Measurements from ENCODE around the gene P2RX7. TPM values are rescaled to one million over a fixed set of nuclear protein-coding genes. Genes with fewer than 3 reads are reported as not detected.

Gene P2RX7
- total RNA-seq, 1 experiment from 2014 or later, result 1.6 TPM

DNA sequence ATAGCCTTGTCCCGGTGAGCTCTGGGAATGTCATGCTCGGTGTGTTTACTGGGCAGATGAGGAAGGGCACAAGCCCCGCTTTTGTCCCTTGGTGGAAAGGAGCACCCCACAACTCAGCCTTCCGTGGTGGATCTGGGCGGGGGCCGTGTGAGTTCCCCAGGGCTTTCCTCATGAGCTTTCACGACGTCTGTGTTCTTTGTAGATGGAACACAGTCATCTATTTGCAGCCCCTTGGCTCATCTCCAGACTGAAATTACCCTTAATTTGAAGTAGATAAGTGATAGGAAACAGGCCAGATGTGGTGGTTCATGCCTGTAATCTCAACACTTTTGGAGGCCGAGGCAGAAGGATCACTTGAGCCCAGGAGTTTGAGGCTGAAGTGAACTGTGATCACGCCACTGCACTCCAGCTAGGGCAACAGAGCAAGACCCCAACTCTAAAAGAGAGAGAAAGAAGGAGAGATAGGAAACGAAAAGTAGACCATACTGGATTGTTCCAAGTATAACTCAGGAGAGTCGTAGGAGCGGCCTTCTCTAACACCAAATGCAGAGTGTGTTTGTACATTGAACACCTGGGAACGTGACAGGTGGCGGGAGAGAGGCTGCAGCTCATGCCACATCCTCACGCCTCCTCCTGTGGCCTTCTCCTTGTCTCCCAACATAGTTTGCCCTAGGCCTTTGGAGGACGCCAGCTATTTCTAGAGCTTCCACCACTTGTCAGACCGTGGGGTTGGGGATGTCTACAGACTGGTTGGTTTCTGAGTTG lies 86.1 kb downstream of the P2RX7 start:
- intact Hi-C loops (cut with micrococcal nuclease), result no loop called here
- POLR2A ChIA-PET (ENCODE audit: unreplicated experiment), result no interaction called here
- Histone ChIP-seq H3F3A (ENCODE audit: low read length, unreplicated experiment) (no peaks in the 10 kb centered on the region), H4K20me1 (ENCODE audit: low read length) (no peaks in the 10 kb centered on the region), H3K9ac (ENCODE audit: low read length) (no peak overlapping the region), H3K4me3 (ENCODE audit: low read length) (no peak overlapping the region), H3K4me1 (ENCODE audit: insufficient read depth, low read length) (peaks cover 32% of the 10 kb centered on the region), H3K27me3 (ENCODE audit: low read length) (no peaks in the 10 kb centered on the region), H2AFZ (ENCODE audit: low read length) (no peak overlapping the region), H3K27ac (ENCODE audit: low read length) (no peak overlapping the region), H3K9me2 (replicated peaks; ENCODE audit: low read length) (no peaks in the 10 kb centered on the region), H3K36me3 (ENCODE audit: low read depth, low read length) (no peaks in the 10 kb centered on the region), H3K4me2 (ENCODE audit: low read length) (no peak overlapping the region), H3K79me2 (ENCODE audit: low read length) (peaks cover 7% of the 10 kb centered on the region; the same call in 1 of the 2 replicates), H3K9me3 (ENCODE audit: low read length) (no peaks in the 10 kb centered on the region)
- DNase-seq, result no peak
- no peak for ATAC-seq
- BruUV-seq (replicated peaks), result no TSS peak
- CTCF ChIA-PET, result no interaction called here
- no peak for TF ChIP-seq EZH2phosphoT487 (IDR thresholded peaks at IDR 0.05; ENCODE audit: borderline replicate concordance, low read length)
- TF ChIP-seq CTCF (conservative IDR thresholded peaks at IDR 0.05; ENCODE audit: low read depth, low read length), result no peak
- no peak for TF ChIP-seq EZH2 (IDR thresholded peaks at IDR 0.05; ENCODE audit: low read length, unreplicated experiment)

- H3K4me2 ChIP-seq (ENCODE audit: low read length), result no peak overlapping the region
- intact Hi-C loops (cut with micrococcal nuclease), result no loop called here
These were observed 86.8 kb downstream of the P2RX7 start for GRCh38 chr12:121219353-121219986.

More at GRCh38 chr12:121219353-121219986, 86.8 kb downstream of the P2RX7 start:
- ATAC-seq (no peak), DNase-seq (no peak)
- POLR2A ChIA-PET (ENCODE audit: unreplicated experiment), result no interaction called here
- Histone ChIP-seq H3K9me3 (ENCODE audit: low read length) (no peaks in the 10 kb centered on the region), H2AFZ (ENCODE audit: low read length) (no peak overlapping the region), H3K27me3 (ENCODE audit: low read length) (no peaks in the 10 kb centered on the region), H3K27ac (ENCODE audit: low read length) (no peak overlapping the region), H4K20me1 (ENCODE audit: low read length) (no peaks in the 10 kb centered on the region), H3K4me3 (ENCODE audit: low read length) (no peak overlapping the region), H3K36me3 (ENCODE audit: low read depth, low read length) (no peaks in the 10 kb centered on the region), H3F3A (ENCODE audit: low read length, unreplicated experiment) (no peaks in the 10 kb centered on the region), H3K9me2 (replicated peaks; ENCODE audit: low read length) (no peaks in the 10 kb centered on the region), H3K79me2 (ENCODE audit: low read length) (peaks cover 7% of the 10 kb centered on the region; the same call in 1 of the 2 replicates), H3K9ac (ENCODE audit: low read length) (no peak overlapping the region), H3K4me1 (ENCODE audit: insufficient read depth, low read length) (peaks cover 26% of the 10 kb centered on the region)
- no TSS peak for BruUV-seq (replicated peaks)
- no peak for TF ChIP-seq CTCF (conservative IDR thresholded peaks at IDR 0.05; ENCODE audit: low read depth, low read length)
- TF ChIP-seq EZH2phosphoT487 (IDR thresholded peaks at IDR 0.05; ENCODE audit: borderline replicate concordance, low read length), result no peak
- no peak for TF ChIP-seq EZH2 (IDR thresholded peaks at IDR 0.05; ENCODE audit: low read length, unreplicated experiment)
- CTCF ChIA-PET, result no interaction called here

Data from PC-3 (cell line).